ENCODE measurements around the gene ZNF668.

Gene ZNF668

GRCh38 chr16:31033709-31034492 is 40.1 kb downstream of the ZNF668 start:
- H3K4me3 ChIP-seq (ENCODE audit: low read length), result peak overlapping the region; percentile 99
- TF ChIP-seq CTCF (conservative IDR thresholded peaks at IDR 0.05; ENCODE audit: low read depth, low read length), result no peak
- no peak for DNase-seq (ENCODE audit: low read depth)

GRCh38 chr16:31032736-31033708 is 41.0 kb downstream of the ZNF668 start, which contains the start of gene STX4:
Gene STX4 (plus strand): TSS chr16:31033558. CDS start chr16:31033806, 248 bp downstream.
- no peak for TF ChIP-seq CTCF (conservative IDR thresholded peaks at IDR 0.05; ENCODE audit: low read depth, low read length)
- peak; percentile 92 for DNase-seq (ENCODE audit: low read depth)
- H3K4me3 ChIP-seq (ENCODE audit: low read length), result peak within 1 kb of the TSS; percentile 99

- no peak for DNase-seq (ENCODE audit: low read depth)
- TF ChIP-seq CTCF (conservative IDR thresholded peaks at IDR 0.05; ENCODE audit: low read depth, low read length), result no peak
- no peak overlapping the region for H3K4me3 ChIP-seq (ENCODE audit: low read length)
Measured at GRCh38 chr16:31031276-31031675, 42.8 kb downstream of the ZNF668 start.

GRCh38 chr16:31029272-31029671 is 44.8 kb downstream of the ZNF668 start:
- no peak for TF ChIP-seq CTCF (conservative IDR thresholded peaks at IDR 0.05; ENCODE audit: low read depth, low read length)
- H3K4me3 ChIP-seq (ENCODE audit: low read length), result no peak overlapping the region
- DNase-seq (ENCODE audit: low read depth), result no peak

GRCh38 chr16:31025339-31025738 is 48.7 kb downstream of the ZNF668 start:
- TF ChIP-seq CTCF (conservative IDR thresholded peaks at IDR 0.05; ENCODE audit: low read depth, low read length), result no peak
- no peak for DNase-seq (ENCODE audit: low read depth)
- H3K4me3 ChIP-seq (ENCODE audit: low read length), result no peak overlapping the region

GRCh38 chr16:31023627-31024226 is 50.3 kb downstream of the ZNF668 start:
- DNase-seq (ENCODE audit: low read depth), result no peak
- H3K4me3 ChIP-seq (ENCODE audit: low read length), result no peak overlapping the region
- TF ChIP-seq CTCF (conservative IDR thresholded peaks at IDR 0.05; ENCODE audit: low read depth, low read length), result no peak
